Fibroblast of villous mesenchyme (primary cell): Measurements from ENCODE around the gene KLHL26. TPM values are rescaled to one million over a fixed set of nuclear protein-coding genes. Genes with fewer than 3 reads are reported as not detected.
A peak's percentile ranks its signal among the peaks of the same experiment; 100 is the strongest.

Source experiments
- DNase-seq: peaks from one replicate; pipeline ENCODE4 v3.0.0-alpha.2; 2010; ENCODE audit warnings: low read depth
- H3K4me3 ChIP-seq: 2 replicates; pipeline ENCODE4 v1.5.1; 2011; ENCODE audit warnings: low read depth, mild to moderate bottlenecking, low read length
- CTCF ChIP-seq: IDR thresholded peaks from 2 replicates; pipeline ENCODE4 v1.5.1; 2012; ENCODE audit warnings: low read depth, mild to moderate bottlenecking, low read length; ENCODE audit not compliant: insufficient read depth
- total RNA-seq: library from RNA; depleted of rRNA; stranded (reverse); fragments of >200 nt; gene quantifications from 2 replicates; pipeline ENCODE4 v1.2.3, GENCODE V29; 2012

Gene KLHL26
- total RNA-seq, 1 donor = 2.6 TPM

- TF ChIP-seq CTCF = no peak
- H3K4me3 ChIP-seq = peak overlapping the region; percentile 39
Observed at GRCh38 chr19:18612051-18612771, 24.6 kb upstream of the KLHL26 start.

GRCh38 chr19:18612772-18613588 lies 23.8 kb upstream of the KLHL26 start, which contains the start of gene TMEM59L:
Gene TMEM59L, plus strand, starts transcription at chr19:18612870. Its CDS starts 89 bp downstream, at chr19:18612959.
- DNase-seq = no peak
- no peak for TF ChIP-seq CTCF
- H3K4me3 ChIP-seq = peak within 1 kb of the TSS; percentile 39

More at GRCh38 chr19:18612051-18612771, 24.6 kb upstream of the KLHL26 start:
- DNase-seq = no peak

GRCh38 chr19:18613589-18614234 lies 23.1 kb upstream of the KLHL26 start:
- TF ChIP-seq CTCF = no peak
- H3K4me3 ChIP-seq = no peak overlapping the region
- DNase-seq = no peak

GRCh38 chr19:18616023-18616422 lies 20.8 kb upstream of the KLHL26 start:
- no peak for DNase-seq
- no peak for TF ChIP-seq CTCF
- H3K4me3 ChIP-seq = no peak overlapping the region

GRCh38 chr19:18617562-18617961 lies 19.3 kb upstream of the KLHL26 start:
- TF ChIP-seq CTCF = no peak
- no peak for DNase-seq

GRCh38 chr19:18618236-18618635 lies 18.6 kb upstream of the KLHL26 start:
- TF ChIP-seq CTCF = no peak
- DNase-seq = no peak
- no peak overlapping the region for H3K4me3 ChIP-seq

More at GRCh38 chr19:18617562-18617961, 19.3 kb upstream of the KLHL26 start:
- no peak overlapping the region for H3K4me3 ChIP-seq
